ENCODE results near the gene PDE12.

Gene PDE12

DNA sequence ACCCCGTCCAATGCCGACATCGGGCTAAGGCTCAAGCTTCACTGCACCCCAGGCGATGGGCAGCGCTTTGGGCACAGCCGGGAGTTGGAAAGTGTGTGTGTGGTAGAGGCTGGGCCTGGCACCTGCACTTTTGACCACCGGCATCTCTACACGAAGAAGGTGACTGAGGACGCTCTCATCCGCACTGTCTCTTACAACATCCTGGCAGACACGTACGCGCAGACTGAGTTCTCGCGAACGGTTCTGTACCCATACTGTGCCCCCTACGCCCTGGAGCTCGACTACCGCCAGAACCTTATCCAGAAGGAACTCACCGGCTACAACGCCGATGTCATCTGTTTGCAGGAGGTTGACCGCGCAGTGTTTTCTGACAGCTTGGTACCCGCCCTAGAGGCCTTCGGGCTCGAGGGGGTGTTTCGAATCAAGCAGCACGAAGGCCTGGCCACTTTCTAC lies 1.0 kb downstream of the PDE12 start:
- Mint-ChIP-seq H3K4me3 (peak overlapping the region; percentile 83 to 99 (median 86)), H3K27me3 (ENCODE audit: low read depth) (no peaks in the 10 kb centered on the region), H3K4me1 (peaks cover 26% of the 10 kb centered on the region), H3K9me3 (no peaks in the 10 kb centered on the region), H3K36me3 (ENCODE audit: low read depth) (peaks cover 20% of the 10 kb centered on the region), H3K27ac (peak overlapping the region; percentile 92 to 98 (median 93))
- TF ChIP-seq CTCF (IDR thresholded peaks at IDR 0.05; ENCODE audit: unreplicated experiment in 3 of 3), result no peak

DNA sequence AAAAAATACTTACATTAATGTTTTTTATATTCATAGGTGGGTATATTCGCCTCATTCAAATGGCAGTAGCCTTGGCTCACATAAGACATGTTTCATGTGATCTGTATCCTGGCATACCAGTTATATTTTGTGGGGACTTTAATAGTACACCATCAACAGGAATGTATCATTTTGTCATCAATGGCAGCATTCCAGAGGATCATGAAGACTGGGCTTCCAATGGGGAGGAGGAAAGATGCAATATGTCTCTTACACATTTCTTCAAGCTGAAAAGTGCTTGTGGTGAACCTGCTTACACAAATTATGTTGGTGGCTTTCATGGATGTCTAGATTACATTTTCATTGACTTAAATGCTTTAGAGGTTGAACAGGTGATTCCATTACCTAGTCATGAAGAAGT lies 3.5 kb downstream of the PDE12 start:
- Mint-ChIP-seq H3K4me1 (peaks cover 26% of the 10 kb centered on the region), H3K9me3 (no peaks in the 10 kb centered on the region), H3K4me3 (peak overlapping the region in 1 of 3 experiments; percentile 19), H3K27ac (no peak overlapping the region), H3K27me3 (ENCODE audit: low read depth) (no peaks in the 10 kb centered on the region), H3K36me3 (ENCODE audit: low read depth) (peaks cover 24% of the 10 kb centered on the region)
- TF ChIP-seq CTCF (IDR thresholded peaks at IDR 0.05; ENCODE audit: unreplicated experiment in 3 of 3), result no peak

DNA sequence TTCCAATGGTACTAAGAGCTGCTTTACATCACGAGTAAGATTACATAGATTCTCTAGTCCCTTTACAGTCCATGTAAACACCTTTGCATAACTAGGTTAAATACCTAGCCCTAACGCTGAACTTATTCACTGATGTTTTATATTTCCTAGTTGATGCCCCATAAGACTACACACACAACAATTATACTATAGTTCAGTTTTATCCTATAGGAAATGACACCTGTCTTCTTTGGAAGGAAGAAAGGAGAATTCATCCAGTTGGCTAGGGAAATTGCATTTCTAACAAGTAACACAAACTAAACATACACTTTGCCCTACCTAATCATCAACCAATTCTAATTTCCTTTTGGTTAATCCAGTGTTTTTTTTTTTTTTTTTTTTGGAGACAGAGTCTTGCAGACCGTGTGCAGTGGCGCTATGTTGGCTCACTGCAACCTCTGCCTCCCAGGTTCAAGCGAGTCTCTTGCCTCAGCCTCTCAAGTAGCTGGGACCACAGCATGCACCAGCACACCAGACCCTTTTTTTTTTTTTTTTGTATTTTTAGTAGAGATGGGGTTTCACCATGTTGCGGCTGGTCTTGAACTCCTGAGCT lies 13.9 kb downstream of the PDE12 start:
- no peak for TF ChIP-seq CTCF (IDR thresholded peaks at IDR 0.05; ENCODE audit: unreplicated experiment in 3 of 3)
- Mint-ChIP-seq H3K9me3 (no peaks in the 10 kb centered on the region), H3K4me1 (no peaks in the 10 kb centered on the region), H3K4me3 (no peak overlapping the region), H3K27me3 (ENCODE audit: low read depth) (no peaks in the 10 kb centered on the region), H3K36me3 (ENCODE audit: low read depth) (peaks cover 56% of the 10 kb centered on the region), H3K27ac (peak overlapping the region in 1 of 3 experiments; percentile 73)

- Mint-ChIP-seq H3K4me3 (no peak overlapping the region), H3K27ac (no peak overlapping the region), H3K27me3 (ENCODE audit: low read depth) (no peaks in the 10 kb centered on the region), H3K4me1 (no peaks in the 10 kb centered on the region), H3K36me3 (ENCODE audit: low read depth) (peaks cover 62% of the 10 kb centered on the region), H3K9me3 (no peaks in the 10 kb centered on the region)
- no peak for TF ChIP-seq CTCF (IDR thresholded peaks at IDR 0.05; ENCODE audit: unreplicated experiment in 3 of 3)
Measured at GRCh38 chr3:57570878-57571277, 14.8 kb downstream of the PDE12 start.

DNA sequence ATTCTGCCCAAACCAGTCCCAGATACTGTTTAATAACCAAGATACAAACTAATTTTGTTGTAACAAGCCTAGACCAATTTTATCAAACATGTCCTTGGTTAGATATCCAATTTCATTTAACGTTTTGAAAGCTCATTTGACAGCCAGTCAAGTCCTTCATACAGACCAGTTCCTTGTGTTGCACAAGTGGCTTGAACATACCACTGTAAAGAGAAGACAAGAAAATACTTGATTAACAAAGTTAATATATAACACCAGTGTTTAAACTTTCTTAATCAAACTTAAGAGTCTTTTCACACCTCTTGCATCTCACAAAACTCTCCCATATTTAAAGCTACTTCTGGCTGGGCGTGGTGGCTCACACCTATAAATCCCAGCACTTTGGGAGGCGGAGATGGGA lies 16.0 kb downstream of the PDE12 start:
- TF ChIP-seq CTCF (IDR thresholded peaks at IDR 0.05; ENCODE audit: unreplicated experiment in 3 of 3), result no peak
- H3K4me1 Mint-ChIP-seq, result peaks cover 2% of the 10 kb centered on the region
- peaks cover 69% of the 10 kb centered on the region for H3K36me3 Mint-ChIP-seq (ENCODE audit: low read depth)
- H3K4me3 Mint-ChIP-seq, result no peak overlapping the region
- H3K27me3 Mint-ChIP-seq (ENCODE audit: low read depth), result no peaks in the 10 kb centered on the region
- H3K27ac Mint-ChIP-seq, result no peak overlapping the region
- H3K9me3 Mint-ChIP-seq, result no peaks in the 10 kb centered on the region

- TF ChIP-seq CTCF (IDR thresholded peaks at IDR 0.05; ENCODE audit: unreplicated experiment in 3 of 3), result no peak
- Mint-ChIP-seq H3K27me3 (ENCODE audit: low read depth) (no peaks in the 10 kb centered on the region), H3K9me3 (no peaks in the 10 kb centered on the region), H3K4me1 (peaks cover 4% of the 10 kb centered on the region), H3K27ac (peak overlapping the region; percentile 6 to 46 (median 11)), H3K36me3 (ENCODE audit: low read depth) (peaks cover 75% of the 10 kb centered on the region), H3K4me3 (no peak overlapping the region)
Measured at GRCh38 chr3:57575966-57576626, 20.0 kb downstream of the PDE12 start.

All from nephron (organoid).